WTC11 (cell line): ENCODE results near the gene SPRR2A. TPM values are rescaled to one million over a fixed set of nuclear protein-coding genes. Genes with fewer than 3 reads are reported as not detected.

ENCODE experiments used
- ATAC-seq: fragments of 200-7000 bp; cut with Tn5 transposase; 2 replicates; pipeline ENCODE4 v1.10.0; 2021; ENCODE audit warnings: mild to moderate bottlenecking, moderate library complexity
- CTCF ChIA-PET: fragments of 300-600 bp; sonication (Branson Sonifier 250); formaldehyde crosslinking; loops from one replicate; lab custom pipeline; 2021; ENCODE audit warnings: antibody characterized with exemption; lab: Charles Lee
- POLR2A ChIA-PET: fragments of 350-600 bp; sonication (Branson Sonifier 250); formaldehyde crosslinking; loops from one replicate; lab custom pipeline; 2021; ENCODE audit warnings: antibody characterized with exemption; lab: Charles Lee
- DNase-seq: peaks from one replicate; pipeline ENCODE4 v3.0.0; 2021; ENCODE audit warnings: low spot score
- H3K27ac Mint-ChIP-seq: 2 replicates; pipeline ENCODE4 v1.8.0; 2021; ENCODE audit warnings: mixed read lengths
- H3K27me3 Mint-ChIP-seq: 2 replicates; pipeline ENCODE4 v1.8.0; 2021; ENCODE audit warnings: low read depth, mild to moderate bottlenecking, moderate library complexity, mixed read lengths
- H3K36me3 Mint-ChIP-seq: 2 replicates; pipeline ENCODE4 v1.8.0; 2021; ENCODE audit warnings: mixed read lengths
- H3K4me1 Mint-ChIP-seq: 2 replicates; pipeline ENCODE4 v1.8.0; 2022; ENCODE audit warnings: mixed read lengths
- H3K4me3 Mint-ChIP-seq: 2 replicates; pipeline ENCODE4 v1.8.0; 2021; ENCODE audit warnings: mild to moderate bottlenecking, moderate library complexity, mixed read lengths
- H3K9me3 Mint-ChIP-seq: 2 replicates; pipeline ENCODE4 v1.8.0; 2021; ENCODE audit warnings: mixed read lengths
- ATF1 ChIP-seq: sonication (generic); formaldehyde crosslinking; IDR thresholded peaks from 2 replicates; pipeline ENCODE4 v1.8.1; 2023; ENCODE audit warnings: mild to moderate bottlenecking, moderate library complexity, missing genetic modification reagents
- ATF2 ChIP-seq: sonication (generic); formaldehyde crosslinking; IDR thresholded peaks from 2 replicates; pipeline ENCODE4 v1.8.1; 2022; ENCODE audit warnings: low read depth, missing genetic modification reagents, borderline replicate concordance
- FOXJ3 ChIP-seq: sonication (generic); formaldehyde crosslinking; IDR thresholded peaks from 2 replicates; pipeline ENCODE4 v1.9.0; 2021; ENCODE audit warnings: missing genetic modification reagents, mild to moderate bottlenecking, borderline replicate concordance
- FOXP4 ChIP-seq: sonication (generic); formaldehyde crosslinking; IDR thresholded peaks from 2 replicates; pipeline ENCODE4 v1.8.0; 2022; ENCODE audit warnings: mild to moderate bottlenecking, missing genetic modification reagents
- JUN ChIP-seq: sonication (generic); formaldehyde crosslinking; IDR thresholded peaks from 2 replicates; pipeline ENCODE4 v1.8.0; 2023; ENCODE audit warnings: mild to moderate bottlenecking, missing genetic modification reagents
- PRDM15 ChIP-seq: sonication (generic); formaldehyde crosslinking; IDR thresholded peaks from 2 replicates; pipeline ENCODE4 v1.8.0; 2022; ENCODE audit warnings: missing genetic modification reagents
- PREB ChIP-seq: sonication (generic); formaldehyde crosslinking; IDR thresholded peaks from 2 replicates; pipeline ENCODE4 v1.8.1; 2022; ENCODE audit warnings: mild to moderate bottlenecking, missing genetic modification reagents, moderate library complexity, borderline replicate concordance
- STAT6 ChIP-seq: sonication (generic); formaldehyde crosslinking; conservative IDR thresholded peaks from 2 replicates; pipeline ENCODE4 v1.8.1; 2023; ENCODE audit warnings: mild to moderate bottlenecking, low read depth, missing genetic modification reagents, moderate library complexity
- USF1 ChIP-seq: sonication (generic); formaldehyde crosslinking; IDR thresholded peaks from 2 replicates; pipeline ENCODE4 v1.8.0; 2022; ENCODE audit warnings: mild to moderate bottlenecking, missing genetic modification reagents
- total RNA-seq: library from RNA; stranded (reverse); gene quantifications from 3 replicates; pipeline ENCODE4 v1.2.3, GENCODE V29; 2021

SPRR2A gene
- total RNA-seq, 1 experiment from 2014 or later = not detected

GRCh38 chr1:153049211-153049610, 8.1 kb downstream of the SPRR2A start:
- CTCF ChIA-PET = no interaction called here

GRCh38 chr1:153040950-153041631, 16.2 kb downstream of the SPRR2A start, which contains the start of gene SPRR2D:
TSS of gene SPRR2D (minus strand) at chr1:153041120. CDS start at chr1:153040346, 774 bp downstream.
- DNase-seq = no peak
- no peaks in the 10 kb centered on the region for H3K9me3 Mint-ChIP-seq
- H3K27ac Mint-ChIP-seq = no peak within 1 kb of the TSS
- no peak for ATAC-seq
- no peak within 1 kb of the TSS for H3K4me3 Mint-ChIP-seq
- ChIA-PET POLR2A (no interaction called here), CTCF (interaction anchor here (1.1 kb wide), 1 partner anchor 81 kb away, joined by 3 read pairs; no protein-coding TSS in a partner anchor)
- H3K27me3 Mint-ChIP-seq = no peaks in the 10 kb centered on the region
- TF ChIP-seq FOXP4 (CRISPR knock-in tag) = no peak
- TF ChIP-seq ATF1 (CRISPR knock-in tag) = no peak
- no peak for TF ChIP-seq FOXJ3
- no peak for TF ChIP-seq ATF2 (CRISPR knock-in tag)
- H3K36me3 Mint-ChIP-seq = no peaks in the 10 kb centered on the region
- H3K4me1 Mint-ChIP-seq = peaks cover 4% of the 10 kb centered on the region; the same call in 1 of the 2 replicates

More at GRCh38 chr1:153049211-153049610, 8.1 kb downstream of the SPRR2A start:
- ATAC-seq (no peak), DNase-seq (no peak)
- Mint-ChIP-seq H3K27me3 (no peaks in the 10 kb centered on the region), H3K36me3 (no peaks in the 10 kb centered on the region), H3K4me3 (no peak overlapping the region), H3K27ac (no peak overlapping the region), H3K9me3 (peaks cover 17% of the 10 kb centered on the region), H3K4me1 (no peaks in the 10 kb centered on the region)
- TF ChIP-seq PRDM15 = no peak
- no peak for TF ChIP-seq JUN
- TF ChIP-seq USF1 (CRISPR knock-in tag) = no peak
- POLR2A ChIA-PET = no interaction called here

- H3K4me3 Mint-ChIP-seq = no peak overlapping the region
- no peak for ATAC-seq
- POLR2A ChIA-PET = no interaction called here
- H3K9me3 Mint-ChIP-seq = no peaks in the 10 kb centered on the region
- no peaks in the 10 kb centered on the region for H3K36me3 Mint-ChIP-seq
- no peak for DNase-seq
- CTCF ChIA-PET = interaction anchor here (2.1 kb wide), 1 partner anchor 157 kb away, joined by 7 read pairs; no protein-coding TSS in a partner anchor
- TF ChIP-seq STAT6 = no peak
- TF ChIP-seq PREB = no peak
- no peaks in the 10 kb centered on the region for H3K27me3 Mint-ChIP-seq
- H3K27ac Mint-ChIP-seq = no peak overlapping the region
- H3K4me1 Mint-ChIP-seq = peaks cover 14% of the 10 kb centered on the region
Observed at GRCh38 chr1:153035211-153035610, 22.1 kb downstream of the SPRR2A start.
